ENCODE results near the gene RINL. TPM values are rescaled to one million over a fixed set of nuclear protein-coding genes. Genes with fewer than 3 reads are reported as not detected.

Gene RINL
- polyA plus RNA-seq, 1 donor (not counting 4 experiments of a cell fraction or from before 2014, with no cell fraction given) = 6.3 TPM

- peak overlapping the region in 1 of 3 experiments; percentile 3 for H3K4me3 ChIP-seq (ENCODE audit: control insufficient read depth in 2 of 3, extremely low read depth in 1 of 3, insufficient read depth in 2 of 3, low read depth in 1 of 3, low read length in 3 of 3)
- peaks cover 28% of the 10 kb centered on the region for H3K79me2 ChIP-seq (ENCODE audit: control insufficient read depth, insufficient read depth, low read length)
- dilution Hi-C loops (cut with MboI; ENCODE audit: extremely low pct_ligation_motif_present, low sequenced_read_pairs) = no loop called here
- peaks cover 14% of the 10 kb centered on the region for H4K20me1 ChIP-seq (ENCODE audit: control insufficient read depth, extremely low read depth, insufficient read depth, low read length)
- H3K27me3 ChIP-seq (ENCODE audit: control insufficient read depth, extremely low read depth, insufficient read depth, low read length) = no peaks in the 10 kb centered on the region
- peaks cover 8% of the 10 kb centered on the region for H3K9me1 ChIP-seq (ENCODE audit: control insufficient read depth, extremely low read depth, insufficient read depth, low read length)
- no peaks in the 10 kb centered on the region for H3K9me3 ChIP-seq (ENCODE audit: control insufficient read depth, low read depth, low read length)
- FAIRE-seq (peak; percentile 100), DNase-seq (ENCODE audit: low read depth, low spot score) (peak; percentile 98)
- TF ChIP-seq, protein P1, sequence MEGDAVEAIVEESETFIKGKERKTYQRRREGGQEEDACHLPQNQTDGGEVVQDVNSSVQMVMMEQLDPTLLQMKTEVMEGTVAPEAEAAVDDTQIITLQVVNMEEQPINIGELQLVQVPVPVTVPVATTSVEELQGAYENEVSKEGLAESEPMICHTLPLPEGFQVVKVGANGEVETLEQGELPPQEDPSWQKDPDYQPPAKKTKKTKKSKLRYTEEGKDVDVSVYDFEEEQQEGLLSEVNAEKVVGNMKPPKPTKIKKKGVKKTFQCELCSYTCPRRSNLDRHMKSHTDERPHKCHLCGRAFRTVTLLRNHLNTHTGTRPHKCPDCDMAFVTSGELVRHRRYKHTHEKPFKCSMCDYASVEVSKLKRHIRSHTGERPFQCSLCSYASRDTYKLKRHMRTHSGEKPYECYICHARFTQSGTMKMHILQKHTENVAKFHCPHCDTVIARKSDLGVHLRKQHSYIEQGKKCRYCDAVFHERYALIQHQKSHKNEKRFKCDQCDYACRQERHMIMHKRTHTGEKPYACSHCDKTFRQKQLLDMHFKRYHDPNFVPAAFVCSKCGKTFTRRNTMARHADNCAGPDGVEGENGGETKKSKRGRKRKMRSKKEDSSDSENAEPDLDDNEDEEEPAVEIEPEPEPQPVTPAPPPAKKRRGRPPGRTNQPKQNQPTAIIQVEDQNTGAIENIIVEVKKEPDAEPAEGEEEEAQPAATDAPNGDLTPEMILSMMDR (optimal IDR thresholded peaks at IDR 0.05 in 1 of 3, IDR thresholded peaks at IDR 0.05 in 1 of 3, conservative IDR thresholded peaks at IDR 0.05 in 1 of 3; ENCODE audit: extremely low read depth in 1 of 3, insufficient read depth in 2 of 3, low read length in 3 of 3) = peak; percentile 45 to 81 (median 79)
- no peak for TF ChIP-seq EZH2 (IDR thresholded peaks at IDR 0.05; ENCODE audit: low read length)
- H3K27ac ChIP-seq (ENCODE audit: control insufficient read depth, insufficient read depth, low read length) = peak overlapping the region; percentile 80
- peak overlapping the region; percentile 67 for H3K4me2 ChIP-seq (ENCODE audit: control insufficient read depth, extremely low read depth, insufficient read depth, low read depth, low read length)
- H3K4me1 ChIP-seq (ENCODE audit: control insufficient read depth, extremely low read depth, insufficient read depth, low read length) = peaks cover 57% of the 10 kb centered on the region
- H2AFZ ChIP-seq (ENCODE audit: control insufficient read depth, low read length) = no peak overlapping the region
- peak overlapping the region; percentile 71 for H3K9ac ChIP-seq (ENCODE audit: control insufficient read depth, extremely low read depth, insufficient read depth, low read length)
- peaks cover 39 to 54% of the 10 kb centered on the region in 2 experiments for H3K36me3 ChIP-seq (ENCODE audit: control insufficient read depth in 2 of 2, extremely low read depth in 1 of 2, insufficient read depth in 2 of 2, low read length in 2 of 2)
Observed at GRCh38 chr19:38838208-38838985, 39.7 kb downstream of the RINL start.

DNA sequence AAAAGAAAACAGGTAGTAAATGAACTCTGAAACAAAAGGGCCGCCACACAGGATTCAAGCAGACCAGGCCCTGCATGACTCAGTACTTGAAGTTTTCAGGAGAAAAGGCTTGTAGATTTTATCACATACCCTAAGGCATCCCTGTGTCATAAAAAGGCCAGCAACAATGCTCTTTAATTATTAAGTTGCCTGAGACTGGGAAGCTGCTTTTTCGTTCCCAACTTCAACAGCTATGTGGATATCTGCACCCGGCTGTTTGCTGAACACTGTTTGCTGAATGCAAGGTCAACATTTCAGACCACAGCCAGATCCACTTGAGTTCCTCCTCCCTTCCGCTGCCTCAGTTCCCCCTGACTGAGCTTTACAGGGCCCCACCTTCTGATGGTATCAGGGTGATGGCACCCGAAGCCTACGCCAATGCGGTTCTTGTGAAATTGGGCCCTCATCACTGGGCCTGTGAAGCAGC lies 40.4 kb downstream of the RINL start:
- H3K27ac ChIP-seq (ENCODE audit: control insufficient read depth, insufficient read depth, low read length) = peak overlapping the region; percentile 80
- peaks cover 21% of the 10 kb centered on the region for H3K79me2 ChIP-seq (ENCODE audit: control insufficient read depth, insufficient read depth, low read length)
- H3K4me2 ChIP-seq (ENCODE audit: control insufficient read depth, extremely low read depth, insufficient read depth, low read depth, low read length) = peak overlapping the region; percentile 67
- peak; percentile 68 for FAIRE-seq
- no peaks in the 10 kb centered on the region for H3K9me3 ChIP-seq (ENCODE audit: control insufficient read depth, low read depth, low read length)
- no peak overlapping the region for H2AFZ ChIP-seq (ENCODE audit: control insufficient read depth, low read length)
- peak overlapping the region; percentile 71 for H3K9ac ChIP-seq (ENCODE audit: control insufficient read depth, extremely low read depth, insufficient read depth, low read length)
- H3K27me3 ChIP-seq (ENCODE audit: control insufficient read depth, extremely low read depth, insufficient read depth, low read length) = no peaks in the 10 kb centered on the region
- peaks cover 57% of the 10 kb centered on the region for H3K4me1 ChIP-seq (ENCODE audit: control insufficient read depth, extremely low read depth, insufficient read depth, low read length)
- H3K36me3 ChIP-seq (ENCODE audit: control insufficient read depth in 2 of 2, extremely low read depth in 1 of 2, insufficient read depth in 2 of 2, low read length in 2 of 2) = peaks cover 33 to 47% of the 10 kb centered on the region in 2 experiments
- dilution Hi-C loops (cut with MboI; ENCODE audit: extremely low pct_ligation_motif_present, low sequenced_read_pairs) = no loop called here
- no peak for DNase-seq (ENCODE audit: low read depth, low spot score)
- peak overlapping the region in 2 of 3 experiments; percentile 3 to 14 for H3K4me3 ChIP-seq (ENCODE audit: control insufficient read depth in 2 of 3, extremely low read depth in 1 of 3, insufficient read depth in 2 of 3, low read depth in 1 of 3, low read length in 3 of 3)
- TF ChIP-seq, protein P1 (optimal IDR thresholded peaks at IDR 0.05 in 1 of 3, IDR thresholded peaks at IDR 0.05 in 1 of 3, conservative IDR thresholded peaks at IDR 0.05 in 1 of 3; ENCODE audit: extremely low read depth in 1 of 3, insufficient read depth in 2 of 3, low read length in 3 of 3) = no peak
- TF ChIP-seq EZH2 (IDR thresholded peaks at IDR 0.05; ENCODE audit: low read length) = no peak
- peaks cover 8% of the 10 kb centered on the region for H3K9me1 ChIP-seq (ENCODE audit: control insufficient read depth, extremely low read depth, insufficient read depth, low read length)
- H4K20me1 ChIP-seq (ENCODE audit: control insufficient read depth, extremely low read depth, insufficient read depth, low read length) = peaks cover 9% of the 10 kb centered on the region
